Pons (tissue), 1 donor: ENCODE data around the gene ALAS1.

Source experiments
- DNase-seq: peaks from one replicate; pipeline ENCODE4 v3.0.0-alpha.2; 2016; ENCODE audit warnings: low spot score

Gene ALAS1

DNA sequence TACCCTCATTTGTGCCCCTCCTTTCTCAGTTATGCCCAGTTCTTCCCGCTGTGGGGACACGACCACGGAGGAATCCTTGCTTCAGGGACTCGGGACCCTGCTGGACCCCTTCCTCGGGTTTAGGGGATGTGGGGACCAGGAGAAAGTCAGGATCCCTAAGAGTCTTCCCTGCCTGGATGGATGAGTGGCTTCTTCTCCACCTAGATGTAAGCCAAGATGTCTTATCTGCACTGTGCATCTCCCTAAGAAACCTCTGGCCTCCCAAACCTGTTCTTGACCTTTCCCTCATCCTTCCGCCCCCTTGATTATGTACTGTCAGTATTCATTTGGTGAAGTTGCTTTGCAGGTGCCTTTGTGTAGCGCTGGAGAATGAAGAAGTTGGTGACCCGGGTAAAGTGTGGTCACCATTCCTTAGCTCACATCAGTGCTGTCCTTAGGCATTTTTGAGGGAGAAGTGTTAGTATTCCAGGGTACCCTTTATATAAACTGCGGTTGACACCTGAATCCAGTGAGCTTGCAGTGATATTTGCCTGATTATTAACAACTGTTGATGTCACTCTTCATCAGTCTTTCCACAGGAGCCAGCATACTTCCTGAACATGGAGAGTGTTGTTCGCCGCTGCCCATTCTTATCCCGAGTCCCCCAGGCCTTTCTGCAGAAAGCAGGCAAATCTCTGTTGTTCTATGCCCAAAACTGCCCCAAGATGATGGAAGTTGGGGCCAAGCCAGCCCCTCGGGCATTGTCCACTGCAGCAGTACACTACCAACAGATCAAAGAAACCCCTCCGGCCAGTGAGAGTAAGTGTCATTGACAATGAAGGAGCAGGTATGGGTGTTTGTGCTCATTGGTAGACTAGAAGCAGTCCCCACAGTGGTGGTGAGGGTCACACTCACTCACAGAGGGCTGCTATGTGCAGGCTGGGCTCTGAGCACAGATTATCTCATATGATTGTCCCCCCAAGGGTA, 966 bp downstream of the ALAS1 start:
- DNase-seq: no peak

DNA sequence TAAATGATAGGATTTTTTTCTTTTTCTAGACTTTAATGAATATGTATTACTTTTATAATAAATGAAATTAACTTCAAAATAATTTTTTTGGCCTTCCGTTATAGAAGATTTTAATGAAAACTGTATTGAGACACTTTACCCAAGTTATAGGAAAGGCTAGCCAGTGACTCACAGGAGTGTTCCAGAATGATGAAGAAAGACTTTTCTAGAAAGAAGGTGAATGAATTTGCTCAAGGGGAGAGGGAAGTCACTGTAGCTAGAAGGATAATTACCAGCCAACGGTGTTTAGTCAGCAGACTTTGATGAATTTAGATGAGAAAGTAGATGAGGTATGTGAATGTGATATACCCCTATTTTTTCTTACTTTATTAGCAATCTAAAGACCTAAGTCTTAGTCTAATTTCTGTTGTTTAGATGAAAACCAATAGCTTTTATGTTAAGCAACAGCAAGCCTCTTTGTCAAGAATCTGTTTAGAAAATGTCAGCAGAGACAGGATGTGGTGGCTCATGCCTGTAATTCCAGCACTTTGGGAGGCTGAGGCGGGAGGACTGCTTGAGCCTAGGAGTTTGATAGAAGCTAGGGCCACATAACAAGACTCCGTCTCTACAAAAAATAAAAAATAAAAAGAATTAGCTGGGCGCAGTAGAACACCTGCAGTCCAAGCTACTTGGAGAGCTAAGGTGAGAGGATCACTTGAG, 3.2 kb downstream of the ALAS1 start:
- DNase-seq: no peak

DNA sequence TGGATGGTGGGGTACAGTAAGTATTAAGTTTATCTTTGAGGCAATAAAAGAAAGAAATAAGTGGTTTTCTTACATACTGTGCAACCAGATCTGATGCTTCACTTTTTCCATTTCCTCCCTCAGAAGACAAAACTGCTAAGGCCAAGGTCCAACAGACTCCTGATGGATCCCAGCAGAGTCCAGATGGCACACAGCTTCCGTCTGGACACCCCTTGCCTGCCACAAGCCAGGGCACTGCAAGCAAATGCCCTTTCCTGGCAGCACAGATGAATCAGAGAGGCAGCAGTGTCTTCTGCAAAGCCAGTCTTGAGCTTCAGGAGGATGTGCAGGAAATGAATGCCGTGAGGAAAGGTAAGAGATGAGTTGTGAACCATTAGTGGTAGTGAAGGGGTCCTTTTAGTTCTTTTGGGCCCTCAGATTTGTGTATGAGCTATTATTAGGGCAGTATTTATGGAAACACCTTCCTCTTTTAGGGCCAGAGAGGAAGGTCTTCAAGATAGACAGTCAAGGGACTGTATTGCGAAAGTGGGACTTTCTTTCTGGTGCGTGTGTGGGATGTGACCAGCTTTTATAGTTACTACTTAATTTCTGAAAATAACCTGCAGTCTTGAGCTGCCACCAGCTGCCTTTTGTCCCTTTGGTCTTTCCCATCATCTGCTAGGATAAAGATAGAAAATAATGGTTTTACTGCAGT, 4.6 kb downstream of the ALAS1 start:
- DNase-seq: peak; percentile 83

DNA sequence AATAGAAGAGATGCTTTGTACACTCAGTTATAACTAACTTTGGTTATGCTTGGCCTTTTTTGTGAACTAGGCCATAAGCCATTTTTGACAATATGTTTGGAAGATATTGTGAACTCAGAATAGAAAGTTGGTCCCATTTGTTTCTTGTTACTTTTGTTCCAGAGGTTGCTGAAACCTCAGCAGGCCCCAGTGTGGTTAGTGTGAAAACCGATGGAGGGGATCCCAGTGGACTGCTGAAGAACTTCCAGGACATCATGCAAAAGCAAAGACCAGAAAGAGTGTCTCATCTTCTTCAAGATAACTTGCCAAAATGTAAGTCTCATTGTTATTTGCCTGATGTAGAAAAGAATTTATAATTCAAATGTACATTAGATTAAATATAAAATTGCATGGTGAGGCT, 5.7 kb downstream of the ALAS1 start:
- no peak for DNase-seq

DNA sequence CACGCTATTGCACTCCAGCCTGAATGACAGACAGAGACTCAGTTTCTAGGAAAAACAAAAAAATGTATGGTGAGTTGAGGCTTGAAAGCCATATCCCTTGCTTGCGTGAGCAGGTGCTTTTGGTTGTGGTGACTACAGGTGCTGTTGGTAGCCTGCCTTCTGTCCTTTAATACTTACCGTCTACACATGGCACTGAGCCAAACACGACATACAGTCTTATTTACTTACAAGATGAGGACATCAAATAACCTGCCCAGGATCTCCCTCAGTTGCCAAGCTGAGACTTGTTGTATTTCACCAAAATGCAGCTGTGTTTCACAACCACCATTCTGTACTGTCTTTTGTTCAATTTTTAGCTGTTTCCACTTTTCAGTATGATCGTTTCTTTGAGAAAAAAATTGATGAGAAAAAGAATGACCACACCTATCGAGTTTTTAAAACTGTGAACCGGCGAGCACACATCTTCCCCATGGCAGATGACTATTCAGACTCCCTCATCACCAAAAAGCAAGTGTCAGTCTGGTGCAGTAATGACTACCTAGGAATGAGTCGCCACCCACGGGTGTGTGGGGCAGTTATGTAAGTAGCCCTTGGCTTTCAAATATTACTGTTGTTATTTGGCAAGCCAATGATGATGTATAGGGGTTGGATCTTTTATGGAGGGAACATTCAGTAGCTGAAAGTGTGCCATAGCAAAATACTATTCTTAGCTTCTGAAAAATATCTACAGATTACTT, 6.5 kb downstream of the ALAS1 start:
- no peak for DNase-seq

DNA sequence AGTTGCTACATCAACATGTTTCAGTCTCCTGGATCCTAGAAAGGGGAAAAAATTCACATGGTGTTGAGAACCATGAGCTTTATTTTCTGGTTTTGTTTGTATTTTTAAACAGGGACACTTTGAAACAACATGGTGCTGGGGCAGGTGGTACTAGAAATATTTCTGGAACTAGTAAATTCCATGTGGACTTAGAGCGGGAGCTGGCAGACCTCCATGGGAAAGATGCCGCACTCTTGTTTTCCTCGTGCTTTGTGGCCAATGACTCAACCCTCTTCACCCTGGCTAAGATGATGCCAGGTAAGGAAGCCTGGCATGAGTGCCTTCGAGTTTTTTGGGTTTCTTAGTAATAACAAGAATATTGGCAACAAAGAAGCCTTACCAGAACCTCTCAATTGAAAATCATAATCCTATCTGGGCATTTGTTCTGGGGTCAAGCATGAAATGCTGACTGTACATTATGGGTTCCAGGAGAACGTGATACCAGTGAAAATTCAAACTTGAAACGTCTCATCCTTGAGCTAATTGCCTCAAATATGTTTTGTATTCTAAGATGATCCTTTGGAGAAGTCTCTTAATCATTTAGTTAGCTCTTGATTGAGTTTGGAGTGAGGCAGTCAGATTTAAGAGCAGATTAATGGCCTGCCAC, 7.9 kb downstream of the ALAS1 start:
- no peak for DNase-seq

DNA sequence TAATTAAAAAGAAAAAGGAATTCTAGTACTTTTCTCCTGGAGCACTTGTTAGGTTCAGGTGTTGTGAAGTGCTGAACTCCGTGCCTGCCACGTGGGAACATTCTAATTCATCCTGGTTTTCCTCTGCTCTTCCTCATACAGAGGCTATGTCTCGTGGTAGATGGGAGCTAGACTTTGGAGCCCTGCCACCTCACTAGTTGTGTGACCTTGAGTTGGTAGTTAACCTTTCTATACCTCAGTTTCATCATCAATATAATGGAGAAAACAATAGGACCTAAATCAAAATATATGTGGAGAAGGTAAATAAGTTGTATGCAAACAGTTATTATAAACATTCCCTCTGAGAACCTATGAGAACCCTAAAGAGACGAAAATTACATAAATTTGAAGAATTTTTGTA, 10.6 kb downstream of the ALAS1 start:
- DNase-seq: no peak

DNA sequence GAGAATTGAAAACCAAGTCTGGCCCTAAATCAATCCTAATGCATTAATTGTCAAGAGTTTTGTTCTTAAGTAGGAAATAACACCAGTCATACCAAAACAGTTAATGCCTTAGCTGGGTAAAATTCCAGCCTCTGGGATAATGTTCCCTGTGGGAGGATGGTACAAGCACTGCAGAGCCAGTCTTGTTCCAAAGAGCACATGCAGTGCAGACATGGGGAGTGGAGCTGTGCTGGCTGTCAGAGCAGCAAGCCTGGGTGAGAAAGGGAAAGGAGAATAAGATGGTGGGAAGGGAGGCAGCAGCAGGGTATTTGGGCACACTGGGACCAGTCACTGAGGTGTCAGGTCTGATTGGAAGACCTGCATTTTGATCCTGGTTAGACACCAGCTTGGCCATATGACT, 12.1 kb downstream of the ALAS1 start:
- DNase-seq: no peak

DNA sequence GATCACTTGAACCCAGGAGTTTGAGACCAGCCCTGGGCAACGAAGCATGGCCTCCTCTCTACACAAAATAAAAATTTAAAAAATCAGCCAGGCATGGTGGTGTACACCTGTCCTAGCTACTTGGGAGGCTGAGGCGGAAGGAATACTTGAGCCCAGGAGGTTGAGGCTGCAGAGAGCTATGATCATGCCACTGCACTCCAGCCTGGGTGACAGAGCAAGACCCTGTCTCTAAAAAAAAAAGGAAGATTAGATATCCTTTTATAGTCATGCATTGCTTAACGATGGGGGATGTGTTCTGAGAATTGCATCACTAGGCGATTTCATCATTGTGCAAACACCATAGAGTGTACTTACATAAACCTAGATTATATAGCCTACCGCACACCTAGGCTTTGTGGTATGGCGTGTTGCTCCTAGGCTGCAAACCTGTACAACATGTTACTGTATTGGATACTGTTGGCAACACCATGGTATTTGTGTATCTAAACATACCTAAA, 12.6 kb downstream of the ALAS1 start:
- no peak for DNase-seq

DNA sequence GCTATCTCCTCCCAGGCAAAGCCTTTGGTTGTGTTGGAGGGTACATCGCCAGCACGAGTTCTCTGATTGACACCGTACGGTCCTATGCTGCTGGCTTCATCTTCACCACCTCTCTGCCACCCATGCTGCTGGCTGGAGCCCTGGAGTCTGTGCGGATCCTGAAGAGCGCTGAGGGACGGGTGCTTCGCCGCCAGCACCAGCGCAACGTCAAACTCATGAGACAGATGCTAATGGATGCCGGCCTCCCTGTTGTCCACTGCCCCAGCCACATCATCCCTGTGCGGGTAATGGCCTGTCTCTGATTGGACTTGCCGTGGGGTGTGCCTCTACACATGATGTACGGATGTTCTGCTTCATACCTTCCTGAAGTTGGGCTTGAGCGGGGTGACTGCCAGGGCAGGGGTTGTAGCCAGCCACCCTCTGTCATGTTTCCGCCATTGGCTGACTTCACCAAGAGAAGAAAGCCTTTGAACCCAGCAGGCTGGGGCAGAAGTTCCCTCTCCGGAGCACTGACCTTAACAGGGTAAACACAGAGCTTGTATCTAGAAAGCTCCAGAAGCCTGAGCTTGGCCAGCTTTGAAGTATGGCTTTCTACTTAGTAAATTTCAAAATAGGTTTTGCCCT, 13.4 kb downstream of the ALAS1 start:
- no peak for DNase-seq

DNA sequence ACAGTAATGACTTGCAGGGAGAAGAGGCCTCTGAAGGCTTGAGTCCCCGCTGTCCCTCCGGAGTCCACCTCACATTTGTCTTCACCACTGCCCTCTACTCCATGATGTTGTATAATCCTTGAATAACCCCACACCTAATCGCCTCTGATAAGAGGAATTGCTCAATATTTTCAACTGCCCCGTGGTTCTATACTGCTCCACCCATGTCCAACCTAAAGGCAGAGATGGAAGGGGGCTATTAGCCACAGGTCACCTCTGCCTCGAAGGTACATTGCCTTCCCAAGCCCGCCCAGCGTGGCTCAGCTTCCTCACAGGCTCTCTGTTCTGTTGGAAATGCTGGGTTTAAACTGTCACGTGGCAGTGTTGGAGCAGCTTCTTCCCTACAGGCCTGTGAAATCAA, 15.0 kb downstream of the ALAS1 start:
- DNase-seq: no peak

DNA sequence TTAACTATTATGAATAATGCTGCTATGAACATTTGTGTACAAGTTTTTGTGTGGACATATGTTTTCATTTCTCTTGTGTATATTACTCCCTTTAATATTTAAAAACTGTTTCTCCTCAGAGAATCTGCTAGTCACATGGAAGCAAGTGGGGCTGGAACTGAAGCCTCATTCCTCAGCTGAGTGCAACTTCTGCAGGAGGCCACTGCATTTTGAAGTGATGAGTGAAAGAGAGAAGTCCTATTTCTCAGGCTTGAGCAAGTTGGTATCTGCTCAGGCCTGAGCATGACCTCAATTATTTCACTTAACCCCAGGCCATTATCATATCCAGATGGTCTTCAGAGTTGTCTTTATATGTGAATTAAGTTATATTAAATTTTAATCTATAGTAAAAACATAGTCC, 15.9 kb downstream of the ALAS1 start:
- DNase-seq: no peak

DNA sequence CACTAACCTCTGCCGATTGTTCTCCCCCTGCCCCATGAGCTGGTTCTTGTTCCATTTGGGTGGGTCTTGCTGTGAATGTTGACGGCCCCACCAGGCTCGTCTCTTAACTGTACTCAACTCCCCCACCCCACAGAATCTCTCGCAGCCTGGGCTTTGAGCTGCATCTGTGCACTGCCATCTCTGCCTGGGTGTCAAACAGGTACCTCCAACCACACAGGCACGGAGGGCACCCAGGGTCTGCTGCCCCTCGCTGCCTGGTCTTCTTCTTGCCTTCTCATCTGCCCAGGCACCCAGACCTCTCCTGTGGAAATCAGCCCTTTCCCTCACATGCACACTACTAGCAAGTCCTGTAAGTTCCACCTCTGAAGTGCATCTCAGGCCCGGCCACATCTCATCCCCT, 17.4 kb downstream of the ALAS1 start:
- DNase-seq: no peak

DNA sequence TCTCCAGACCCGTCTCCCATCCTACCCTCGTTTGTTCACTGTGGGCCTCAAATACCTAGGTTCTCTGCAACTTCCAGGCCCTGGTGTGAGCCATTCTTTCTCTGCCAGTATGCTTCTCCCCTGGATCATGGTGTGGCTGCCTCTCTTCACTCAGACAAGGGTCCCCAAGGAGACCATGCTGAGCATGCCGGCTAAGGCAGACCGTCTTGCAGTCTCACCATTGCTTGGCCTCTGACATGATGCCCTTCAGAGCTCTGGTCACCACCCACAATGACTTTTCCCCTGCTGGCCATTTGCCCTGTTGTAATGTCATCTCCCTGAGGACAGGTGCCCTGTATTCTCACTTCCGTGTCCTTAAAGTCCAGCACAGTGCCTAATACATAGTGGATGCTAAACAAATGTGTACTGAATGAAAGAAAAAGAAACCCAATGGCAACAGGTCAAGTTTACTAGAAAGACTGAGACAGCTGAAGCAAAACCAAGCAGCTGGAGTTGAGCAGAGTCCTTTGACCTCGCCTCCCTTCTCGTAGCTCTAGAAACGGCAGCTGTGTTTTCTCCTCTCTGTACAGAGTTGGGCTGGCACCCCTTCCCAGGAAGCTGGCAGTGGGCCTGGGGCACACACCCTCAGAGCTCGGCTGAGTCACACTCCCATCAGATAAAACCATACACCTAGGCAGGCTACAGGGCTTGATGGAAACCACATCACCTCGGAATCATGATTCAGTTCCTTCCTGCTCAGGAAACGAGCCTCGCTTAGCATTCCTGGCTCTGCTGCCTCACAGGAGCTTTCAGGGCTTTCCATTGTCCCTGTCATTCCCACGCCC, 18.8 kb downstream of the ALAS1 start:
- no peak for DNase-seq

DNA sequence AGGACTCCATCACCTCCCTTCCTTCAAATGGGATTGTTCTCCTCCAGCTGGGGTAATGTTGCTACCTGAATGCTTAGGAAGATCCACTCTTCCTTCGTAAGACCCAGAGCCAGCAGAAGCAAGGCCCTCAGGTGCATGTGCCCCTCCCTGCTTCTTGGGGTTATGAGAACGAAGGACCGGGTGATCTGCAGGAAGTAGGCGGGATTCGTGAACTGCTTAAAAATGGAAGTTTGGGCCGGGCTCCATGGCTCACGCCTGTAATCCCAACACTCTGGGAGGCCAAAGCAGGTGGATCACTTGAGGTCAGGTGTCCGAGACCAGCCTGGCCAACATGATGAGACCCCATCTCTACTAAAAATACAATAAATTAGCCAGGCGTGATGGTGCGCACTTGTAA, 19.4 kb downstream of the ALAS1 start:
- no peak for DNase-seq

DNA sequence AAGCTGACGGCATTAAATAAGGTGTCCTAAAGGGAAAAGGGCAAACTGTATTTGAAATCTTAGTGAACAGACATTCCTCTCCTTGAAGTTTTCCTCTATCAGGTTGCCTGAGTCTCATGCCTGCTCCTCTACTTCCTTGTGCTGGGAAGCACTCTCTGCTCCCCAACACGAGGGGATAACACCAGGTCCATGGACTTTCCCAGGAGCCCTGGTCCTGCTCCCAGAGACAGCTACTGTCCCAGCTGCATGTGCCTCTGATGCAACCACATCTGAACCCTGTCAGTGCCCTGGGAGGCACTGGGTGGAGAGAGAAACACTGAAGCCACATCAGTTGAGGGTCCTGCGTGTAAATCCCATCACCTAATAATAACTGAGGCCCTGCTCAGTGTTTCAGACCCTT, 20.1 kb downstream of the ALAS1 start:
- no peak for DNase-seq

DNA sequence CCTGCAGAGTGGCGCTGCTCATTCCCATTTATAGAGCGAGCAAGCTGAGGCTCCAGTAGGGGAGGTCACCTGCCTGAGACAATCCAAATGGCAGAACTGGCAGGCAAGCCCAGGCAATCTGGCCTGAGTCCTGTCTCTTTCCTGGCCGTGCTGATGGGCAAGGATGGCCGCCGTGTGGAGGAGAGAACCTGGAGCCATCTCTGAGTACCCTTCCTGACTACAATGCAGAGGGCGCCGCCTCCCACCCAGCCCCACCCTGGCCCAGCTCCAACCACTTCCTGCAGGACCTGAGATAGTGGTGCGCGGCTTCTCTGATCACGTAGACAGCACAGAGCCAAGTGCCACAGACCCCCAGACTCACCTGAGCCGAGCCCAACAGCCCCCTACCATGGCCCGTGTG, 20.5 kb downstream of the ALAS1 start:
- DNase-seq: no peak

DNA sequence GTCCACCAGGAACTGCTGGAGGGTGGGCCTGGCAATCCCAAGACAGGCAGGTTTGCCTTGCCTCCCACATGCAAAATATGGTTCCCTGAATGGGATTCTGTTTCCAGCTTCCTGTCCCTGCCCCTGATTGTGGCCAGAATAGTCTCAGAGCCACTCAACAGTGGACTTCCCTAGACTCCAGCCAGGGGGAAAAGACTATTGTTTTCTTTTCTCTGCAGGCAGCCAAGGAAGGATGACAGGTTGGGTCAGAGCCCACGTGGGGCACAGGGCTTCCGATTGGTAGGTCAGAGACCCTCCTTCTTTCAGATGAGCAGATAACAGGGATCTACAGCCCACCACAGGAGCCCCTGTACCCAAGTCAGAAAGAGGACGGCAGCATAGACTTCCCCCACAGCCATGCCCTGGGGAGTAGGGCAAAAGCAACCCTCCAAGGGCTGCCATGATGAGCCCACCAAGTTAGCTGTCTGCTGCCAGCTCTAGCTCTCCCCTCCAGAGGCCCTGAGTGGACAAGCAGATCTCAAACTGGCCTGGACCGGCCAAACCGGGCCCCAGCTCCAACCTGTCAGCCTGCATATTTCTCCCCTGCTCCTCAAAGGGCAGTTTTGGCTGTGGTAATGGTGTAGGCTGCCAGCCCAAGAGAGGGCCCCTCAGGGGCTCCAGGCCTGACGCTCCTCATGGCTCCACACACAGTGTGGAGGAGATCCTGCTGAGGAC, 21.1 kb downstream of the ALAS1 start:
- no peak for DNase-seq

DNA sequence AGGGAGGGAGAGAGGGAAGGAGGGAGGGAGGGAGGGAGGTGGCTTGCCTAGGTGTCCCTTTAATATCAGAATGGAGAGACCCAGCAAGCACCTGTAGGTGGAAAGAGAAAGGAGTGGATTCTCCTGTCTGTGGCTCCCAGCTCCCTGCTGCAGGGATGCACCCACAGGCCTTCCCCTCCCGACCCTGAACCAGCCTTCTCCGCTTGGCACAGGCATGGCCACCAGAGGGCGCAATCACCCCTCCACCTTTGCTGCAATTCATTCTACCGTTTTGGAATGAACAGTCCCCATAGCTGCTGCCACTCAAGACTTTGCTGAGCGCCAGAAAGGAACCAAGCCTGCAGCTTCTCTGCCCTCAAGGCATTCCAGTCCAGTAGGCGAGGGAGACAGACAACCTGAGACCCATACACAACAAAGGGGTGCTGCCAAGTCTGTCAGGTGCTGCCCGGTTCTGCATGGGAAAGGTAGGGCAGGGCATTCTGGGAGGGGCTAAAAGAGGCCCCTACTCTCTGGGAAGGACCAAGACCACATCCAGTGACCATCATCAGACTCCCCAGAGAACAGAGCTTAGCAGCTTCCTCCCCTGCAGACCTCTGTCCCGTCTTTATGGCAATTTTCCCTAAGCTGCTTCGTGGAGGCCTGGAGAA, 22.5 kb downstream of the ALAS1 start:
- peak; percentile 61 for DNase-seq
